ENCODE data around the gene PLOD2. TPM values are rescaled to one million over a fixed set of nuclear protein-coding genes. Genes with fewer than 3 reads are reported as not detected.

Gene PLOD2
- total RNA-seq, 1 donor = 46.1 TPM

GRCh38 chr3:146164071-146164470, 3.1 kb upstream of the PLOD2 start:
- DNase-seq (ENCODE audit: low read depth) = no peak
- H3K4me3 ChIP-seq (ENCODE audit: low read depth, low read length) = no peak overlapping the region
- TF ChIP-seq CTCF (IDR thresholded peaks at IDR 0.05; ENCODE audit: insufficient read depth, low read length) = no peak

GRCh38 chr3:146163584-146163983, 2.6 kb upstream of the PLOD2 start:
- TF ChIP-seq CTCF (IDR thresholded peaks at IDR 0.05; ENCODE audit: insufficient read depth, low read length) = peak; percentile 46
- no peak overlapping the region for H3K4me3 ChIP-seq (ENCODE audit: low read depth, low read length)
- peak; percentile 99 for DNase-seq (ENCODE audit: low read depth)

GRCh38 chr3:146162561-146162960, 1.6 kb upstream of the PLOD2 start:
- peak overlapping the region; percentile 9 for H3K4me3 ChIP-seq (ENCODE audit: low read depth, low read length)
- peak; percentile 58 for DNase-seq (ENCODE audit: low read depth)
- TF ChIP-seq CTCF (IDR thresholded peaks at IDR 0.05; ENCODE audit: insufficient read depth, low read length) = no peak

DNA sequence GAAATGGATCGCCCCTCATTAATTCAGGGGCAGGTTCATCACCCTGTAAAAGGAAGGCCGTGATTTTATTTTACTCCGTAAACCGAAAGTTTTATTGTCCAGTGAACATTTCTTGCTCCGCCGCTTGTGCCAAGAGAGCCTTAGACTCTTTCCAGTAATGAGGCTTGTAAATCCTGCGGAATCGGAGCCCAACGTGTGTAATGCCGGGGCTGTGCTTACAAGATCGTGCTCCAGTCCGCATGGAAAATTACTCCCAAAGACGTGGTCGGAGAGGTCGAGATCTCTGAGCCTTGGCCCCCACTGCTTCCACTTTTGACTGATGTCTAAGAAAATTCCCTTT, 649 bp upstream of the PLOD2 start:
- DNase-seq (ENCODE audit: low read depth) = peak; percentile 78
- TF ChIP-seq CTCF (IDR thresholded peaks at IDR 0.05; ENCODE audit: insufficient read depth, low read length) = no peak
- peak overlapping the region; percentile 96 for H3K4me3 ChIP-seq (ENCODE audit: low read depth, low read length)

DNA sequence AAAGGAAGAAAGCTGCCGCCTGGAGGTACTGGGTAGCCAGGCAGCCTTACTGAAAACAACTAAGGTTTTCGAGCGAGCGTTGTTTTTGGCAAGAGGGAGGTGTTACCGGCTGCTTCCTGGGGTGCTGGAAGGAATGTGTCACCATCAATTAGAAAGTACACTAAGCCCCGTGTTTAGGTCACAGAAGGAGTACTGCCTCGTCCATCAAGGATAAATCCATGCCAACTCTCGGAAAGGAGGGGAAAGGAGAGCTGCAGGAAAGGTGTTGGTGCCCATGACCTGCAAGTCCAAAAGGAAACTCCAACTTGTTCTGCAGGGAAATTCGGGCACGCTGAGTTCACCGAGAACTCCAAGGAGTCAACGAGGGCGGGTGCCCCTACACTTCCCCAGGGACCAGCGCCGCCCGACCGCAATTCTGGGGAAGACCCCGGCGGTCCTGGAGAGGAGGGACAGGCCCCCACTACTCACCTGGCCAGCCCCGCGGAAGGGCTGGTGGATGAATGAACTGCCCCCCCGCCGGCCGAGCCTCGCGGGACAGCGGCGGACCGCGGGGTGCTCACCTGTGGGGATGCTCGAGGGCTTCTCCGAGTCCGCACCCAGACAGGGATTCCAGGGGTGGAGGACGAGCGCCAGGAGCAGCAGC, 542 bp downstream of the PLOD2 start:
- peak overlapping the region; percentile 96 for H3K4me3 ChIP-seq (ENCODE audit: low read depth, low read length)
- TF ChIP-seq CTCF (IDR thresholded peaks at IDR 0.05; ENCODE audit: insufficient read depth, low read length) = peak; percentile 80
- peak; percentile 84 for DNase-seq (ENCODE audit: low read depth)

GRCh38 chr3:146159616-146160320, 1.2 kb downstream of the PLOD2 start:
- peak overlapping the region; percentile 96 for H3K4me3 ChIP-seq (ENCODE audit: low read depth, low read length)
- peak; percentile 40 for DNase-seq (ENCODE audit: low read depth)
- TF ChIP-seq CTCF (IDR thresholded peaks at IDR 0.05; ENCODE audit: insufficient read depth, low read length) = no peak
